H1 (cell line): Measurements from ENCODE around the gene ISL2. TPM values are rescaled to one million over a fixed set of nuclear protein-coding genes. Genes with fewer than 3 reads are reported as not detected.

Experiments used
- ASH2L ChIP-seq: fragments of 200-600, 300-600 bp; sonication (generic); IDR thresholded peaks from one replicate; pipeline ENCODE4 v1.7.1; 2017; ENCODE audit warnings: low read length
- ATF3 ChIP-seq: IDR thresholded peaks from 2 replicates; pipeline ENCODE4 v1.6.1; 2011; ENCODE audit warnings: low read depth, mild to moderate bottlenecking, low read length; ENCODE audit not compliant: insufficient read depth
- BACH1 ChIP-seq: IDR thresholded peaks from 2 replicates; pipeline ENCODE4 v1.6.1; 2012; ENCODE audit warnings: low read length, improper control_type of control experiment
- CBX5 ChIP-seq: fragments of 300-800, 300-1000 bp; sonication (generic); IDR thresholded peaks from 2 replicates; pipeline ENCODE4 v1.7.1; 2016; ENCODE audit warnings: antibody characterized with exemption, low read length, low read depth
- CEBPB ChIP-seq: IDR thresholded peaks from 2 replicates; pipeline ENCODE4 v1.6.1; 2012; ENCODE audit warnings: low read depth, low read length
- CTBP2 ChIP-seq: IDR thresholded peaks from 2 replicates; pipeline ENCODE4 v1.7.0; 2011; ENCODE audit warnings: borderline replicate concordance, mild to moderate bottlenecking, moderate library complexity, mixed read lengths, low read length; ENCODE audit not compliant: insufficient read depth, insufficient read length
- EP300 ChIP-seq, 2 experiments: IDR thresholded peaks; 1 replicate in 1 of 2; 2 replicates in 1 of 2; pipeline ENCODE4 v1.6.1; 2011 to 2012; ENCODE audit warnings: low read depth in 2 of 2, low read length in 2 of 2, mild to moderate bottlenecking in 2 of 2, borderline replicate concordance in 1 of 2, inconsistent platforms in 1 of 2, moderate library complexity in 1 of 2
- FOSL1 ChIP-seq: IDR thresholded peaks from 2 replicates; pipeline ENCODE4 v1.6.1; 2011; ENCODE audit warnings: mild to moderate bottlenecking, low read depth, low read length, moderate library complexity; ENCODE audit not compliant: insufficient read depth
- GABPA ChIP-seq: IDR thresholded peaks from 2 replicates; pipeline ENCODE4 v1.6.1; 2011; ENCODE audit warnings: mild to moderate bottlenecking, low read length, moderate library complexity, borderline replicate concordance; ENCODE audit not compliant: insufficient read depth
- KDM1A ChIP-seq: fragments of 200-600, 300-600 bp; sonication (generic); IDR thresholded peaks from 2 replicates; pipeline ENCODE4 v1.7.1; 2016; ENCODE audit warnings: mild to moderate bottlenecking, low read length, borderline replicate concordance
- NRF1 ChIP-seq: IDR thresholded peaks from 2 replicates; pipeline ENCODE4 v1.6.1; 2011; ENCODE audit warnings: mild to moderate bottlenecking, low read depth, low read length, improper control_type of control experiment
- POLR2A ChIP-seq, 2 experiments: IDR thresholded peaks; 1 replicate in 1 of 2; 2 replicates in 1 of 2; pipeline ENCODE4 v1.6.1; 2011; ENCODE audit warnings: low read depth in 2 of 2, low read length in 2 of 2, mild to moderate bottlenecking in 2 of 2; ENCODE audit errors: control extremely low read depth in 1 of 2
- RBBP5 ChIP-seq: IDR thresholded peaks from 2 replicates; pipeline ENCODE4 v1.7.1; 2012; ENCODE audit warnings: low read depth, mild to moderate bottlenecking, inconsistent platforms, low read length, moderate library complexity, borderline replicate concordance
- SAP30 ChIP-seq: fragments of 300-600 bp; sonication (generic); IDR thresholded peaks from 2 replicates; pipeline ENCODE4 v1.7.1; 2012; ENCODE audit warnings: low read length, moderate library complexity, mild to moderate bottlenecking, inconsistent platforms; ENCODE audit not compliant: insufficient read depth, insufficient replicate concordance
- SIN3A ChIP-seq, 2 experiments: IDR thresholded peaks in 1 of 2; conservative IDR thresholded peaks in 1 of 2; 2 replicates each; pipeline ENCODE4 v1.6.1; 2011 to 2012; ENCODE audit warnings: low read length in 2 of 2, improper control_type of control experiment in 1 of 2, low read depth in 1 of 2, mild to moderate bottlenecking in 1 of 2
- SIRT6 ChIP-seq: IDR thresholded peaks from one replicate; pipeline ENCODE4 v1.7.1; 2012; ENCODE audit warnings: low read length, inconsistent platforms
- SUZ12 ChIP-seq: fragments of 200-600 bp; sonication (generic); IDR thresholded peaks from 2 replicates; pipeline ENCODE4 v1.6.1; 2012; ENCODE audit warnings: mild to moderate bottlenecking, inconsistent platforms, low read length, moderate library complexity, mixed read lengths
- TAF7 ChIP-seq: optimal IDR thresholded peaks from 2 replicates; pipeline ENCODE3; 2011; ENCODE audit warnings: low read depth, mild to moderate bottlenecking, inconsistent platforms, low read length, moderate library complexity, borderline replicate concordance
- TBP ChIP-seq: IDR thresholded peaks from 2 replicates; pipeline ENCODE4 v1.6.1; 2011; ENCODE audit warnings: low read depth, low read length, improper control_type of control experiment
- TEAD4 ChIP-seq: IDR thresholded peaks from 2 replicates; pipeline ENCODE4 v1.6.1; 2012; ENCODE audit warnings: low read depth, low read length, inconsistent platforms, mixed read lengths
- polyA plus RNA-seq, 7 experiments: library from polyadenylated mRNA; depleted of rRNA in 3 of 7; stranded (reverse) in 5 of 7; unstranded in 2 of 7; fragments of >200 nt in 5 of 7; fragments of 200-250 nt in 2 of 7; gene quantifications; 1 replicate in 5 of 7; 2 replicates in 1 of 7; 4 replicates in 1 of 7; pipeline versions ENCODE4 v1.2.1 to v1.2.3, GENCODE V29; 2011 to 2013; ENCODE audit warnings: missing spikeins in 2 of 7, mixed read lengths in 2 of 7
- total RNA-seq: library from RNA; stranded (reverse); fragmentation: NEBNext Ultra II Directional; extraction: Animal tissue kit (Norgen Biotek cat#: 25700); gene quantifications from 2 replicates; pipeline ENCODE4 v1.2.1, GENCODE V29; 2021
- TF ChIP-seq, protein P1 (sequence below): IDR thresholded peaks from 2 replicates; pipeline ENCODE4 v1.6.1; 2012; ENCODE audit warnings: inconsistent platforms
- TF ChIP-seq, protein P2 (sequence below): IDR thresholded peaks from 2 replicates; pipeline ENCODE4 v1.6.1; 2012; ENCODE audit warnings: inconsistent platforms

ISL2 gene
- total and polyA plus RNA-seq, 2 of the 8 experiments (the other 6 are each of a cell fraction or from before 2014, with no cell fraction given): 0.32 to 0.99 TPM

DNA sequence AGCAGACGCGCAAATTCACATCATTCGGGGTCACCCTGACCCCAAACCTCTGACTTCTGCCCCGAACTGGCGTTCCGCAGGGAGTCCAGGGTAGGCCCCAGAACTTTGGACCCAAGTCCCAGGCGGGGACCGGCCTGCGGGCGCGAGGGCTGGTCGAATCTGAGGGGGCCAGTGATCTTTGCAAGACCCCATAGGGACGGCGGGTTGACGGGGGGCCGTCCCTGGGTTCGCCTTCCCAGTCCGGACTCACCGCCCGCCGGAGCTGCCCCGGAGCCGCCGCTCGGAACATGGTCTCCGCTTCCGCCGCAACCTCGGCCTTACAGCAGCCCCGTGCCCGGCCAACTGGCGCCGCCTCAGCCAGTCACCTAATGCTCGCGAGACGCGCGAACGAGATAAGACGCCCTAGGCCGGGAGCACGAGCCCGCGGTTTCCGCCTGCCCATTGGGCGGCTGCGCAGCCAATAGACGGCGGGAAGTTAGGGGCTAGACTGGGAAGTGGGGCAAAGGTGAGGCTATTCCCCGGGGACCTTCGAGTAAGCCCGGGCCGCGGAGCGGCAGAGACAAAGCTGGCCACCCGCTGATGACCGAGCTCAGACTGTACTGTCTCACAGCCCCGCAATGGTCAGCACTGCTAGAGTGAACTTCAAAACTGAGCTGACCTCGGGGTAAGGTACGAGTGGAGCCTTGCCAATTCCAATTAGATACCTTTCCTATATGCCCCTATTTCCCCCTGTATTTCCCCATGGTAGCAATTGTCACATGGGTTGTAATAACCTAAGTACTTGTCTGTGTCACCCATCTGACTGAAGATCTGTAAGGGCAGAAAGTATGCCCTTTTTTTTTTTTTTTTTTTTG, 25.2 kb upstream of the ISL2 start, which contains the start of gene ETFA (continued):
- no peak for TF ChIP-seq FOSL1
- TF ChIP-seq TBP: peak; percentile 84
- peak; percentile 90; the same call in 1 of the 2 replicates for TF ChIP-seq RBBP5
- no peak for TF ChIP-seq BACH1
- TF ChIP-seq EP300 (IDR thresholded peaks at IDR 0.05; ENCODE audit: borderline replicate concordance in 1 of 2, low read depth in 2 of 2, low read length in 2 of 2): no peak
- TF ChIP-seq KDM1A: no peak
- TF ChIP-seq SUZ12: no peak
- TF ChIP-seq GABPA: no peak
- TF ChIP-seq ATF3: no peak
- TF ChIP-seq CTBP2: no peak
- peak; percentile 34 for TF ChIP-seq NRF1
- TF ChIP-seq CEBPB: no peak
- no peak for TF ChIP-seq CBX5
- peak in 1 of 2 experiments; percentile 61; a peak in 1 of 4 replicates for TF ChIP-seq SIN3A (conservative IDR thresholded peaks at IDR 0.05 in 1 of 2, IDR thresholded peaks at IDR 0.05 in 1 of 2; ENCODE audit: low read depth in 1 of 2, low read length in 2 of 2)
- TF ChIP-seq, protein P1, sequence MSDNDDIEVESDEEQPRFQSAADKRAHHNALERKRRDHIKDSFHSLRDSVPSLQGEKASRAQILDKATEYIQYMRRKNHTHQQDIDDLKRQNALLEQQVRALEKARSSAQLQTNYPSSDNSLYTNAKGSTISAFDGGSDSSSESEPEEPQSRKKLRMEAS: peak; percentile 96
- TF ChIP-seq TEAD4: no peak
- TF ChIP-seq POLR2A (IDR thresholded peaks at IDR 0.05; ENCODE audit: control extremely low read depth in 1 of 2, low read depth in 2 of 2, low read length in 2 of 2): peak; percentile 82 to 95
- peak; percentile 90 for TF ChIP-seq ASH2L
- TF ChIP-seq, protein P2, sequence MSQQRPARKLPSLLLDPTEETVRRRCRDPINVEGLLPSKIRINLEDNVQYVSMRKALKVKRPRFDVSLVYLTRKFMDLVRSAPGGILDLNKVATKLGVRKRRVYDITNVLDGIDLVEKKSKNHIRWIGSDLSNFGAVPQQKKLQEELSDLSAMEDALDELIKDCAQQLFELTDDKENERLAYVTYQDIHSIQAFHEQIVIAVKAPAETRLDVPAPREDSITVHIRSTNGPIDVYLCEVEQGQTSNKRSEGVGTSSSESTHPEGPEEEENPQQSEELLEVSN: peak; percentile 94
- peak; percentile 93 for TF ChIP-seq TAF7
- peak; percentile 34 for TF ChIP-seq SAP30
- TF ChIP-seq SIRT6: no peak
